Ishikawa (cell line): ENCODE results near the gene SERPINB7.

Source experiments
- CEBPB ChIP-seq: IDR thresholded peaks from 2 replicates; pipeline ENCODE4 v1.6.1; 2012
- CREB1 ChIP-seq: IDR thresholded peaks from 2 replicates; pipeline ENCODE4 v1.6.1; 2012; ENCODE audit warnings: low read depth
- EGR1 ChIP-seq: IDR thresholded peaks from 2 replicates; pipeline ENCODE4 v1.6.1; 2012
- EP300 ChIP-seq: IDR thresholded peaks from 2 replicates; pipeline ENCODE4 v1.6.1; 2012; ENCODE audit warnings: borderline replicate concordance
- FOXM1 ChIP-seq: IDR thresholded peaks from 2 replicates; pipeline ENCODE4 v1.6.1; 2012; ENCODE audit warnings: low read depth, borderline replicate concordance
- MAX ChIP-seq: IDR thresholded peaks from 2 replicates; pipeline ENCODE4 v1.6.1; 2012
- RAD21 ChIP-seq: IDR thresholded peaks from 2 replicates; pipeline ENCODE4 v1.6.1; 2012; ENCODE audit warnings: low read depth
- REST ChIP-seq: IDR thresholded peaks from 2 replicates; pipeline ENCODE4 v1.6.1; 2012; ENCODE audit warnings: low read depth, mild to moderate bottlenecking
- TCF12 ChIP-seq: IDR thresholded peaks from 2 replicates; pipeline ENCODE4 v1.6.1; 2012; ENCODE audit warnings: low read depth
- TEAD4 ChIP-seq: IDR thresholded peaks from 2 replicates; pipeline ENCODE4 v1.6.1; 2012
- USF1 ChIP-seq: IDR thresholded peaks from 2 replicates; pipeline ENCODE4 v1.6.1; 2012

GRCh38 chr18:63819786-63820185 is 44.6 kb downstream of the SERPINB7 start:
- no peak for TF ChIP-seq MAX
- no peak for TF ChIP-seq USF1
- no peak for TF ChIP-seq FOXM1
- no peak for TF ChIP-seq CEBPB
- no peak for TF ChIP-seq CREB1
- no peak for TF ChIP-seq TEAD4
- TF ChIP-seq TCF12, result no peak
- no peak for TF ChIP-seq EGR1
- no peak for TF ChIP-seq REST
- TF ChIP-seq EP300, result no peak
- no peak for TF ChIP-seq RAD21
